Stimulated activated CD8-positive, alpha-beta memory T cell treated with anti-CD3 and anti-CD28 coated beads, Interleukin-2, amount 100 ng/mL, for 1 hour (primary cell): ENCODE data around the gene ST3GAL3.

Source experiments
- DNase-seq, 2 donors: peaks; one replicate each; pipeline ENCODE4 v3.0.0-alpha.2; 2020; ENCODE audit warnings: low read depth in 2 of 2

Gene ST3GAL3

DNA sequence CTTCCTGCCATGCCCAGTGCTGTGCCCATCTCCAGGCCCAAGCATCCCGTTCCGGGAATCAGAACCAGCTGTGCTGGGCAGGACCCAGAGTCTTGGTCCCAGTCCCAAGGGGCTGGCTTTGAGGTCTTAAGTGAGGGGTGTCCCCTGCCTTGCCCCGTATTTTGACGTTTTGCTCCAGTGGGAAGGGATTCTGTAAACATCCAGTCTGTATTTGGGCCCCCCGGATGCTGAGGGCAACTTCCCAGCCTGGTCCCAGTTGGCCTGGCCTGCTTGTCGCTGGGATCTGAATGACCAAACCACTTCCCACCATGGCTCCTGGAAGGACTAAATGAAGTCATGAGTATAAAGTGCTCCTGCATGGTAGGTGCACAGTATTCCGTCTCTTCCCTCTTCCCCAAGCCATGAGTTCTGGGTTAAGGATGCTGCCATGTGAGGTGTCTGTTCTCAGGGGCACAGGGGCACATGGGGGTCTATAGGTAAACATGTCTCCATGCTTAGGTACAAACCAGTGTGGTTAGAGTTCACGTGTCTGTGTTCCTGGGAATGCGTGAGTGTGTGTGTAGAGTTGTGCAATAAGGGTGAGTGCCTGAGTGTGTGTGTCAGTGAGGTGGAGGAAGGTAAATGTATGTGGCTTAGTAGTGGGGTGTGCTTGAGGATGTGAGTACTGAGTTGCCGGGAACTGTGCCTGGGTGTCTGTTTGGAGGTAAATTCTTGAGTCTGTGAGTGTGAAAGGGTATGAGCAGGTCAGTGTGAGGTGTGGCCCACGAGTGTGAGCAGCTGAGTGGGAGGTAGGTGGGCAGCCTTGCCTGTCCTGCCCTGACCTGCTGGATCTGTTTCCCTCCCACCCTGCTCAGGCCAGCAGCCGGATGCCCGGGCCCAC, 273.2 kb downstream of the ST3GAL3 start:
- no peak for DNase-seq
